GM19023 (cell line): Measurements from ENCODE around the gene PLD3.
"Not testable (repeated sequence)": the region's sequence is repeated elsewhere in the genome, so short reads cannot be mapped to it uniquely, and the experiment has no call there.

Experiments used
- ATAC-seq: cut with Tn5 transposase; IDR thresholded peaks from one replicate; pipeline ENCODE4 v1.9.1; 2021; ENCODE audit warnings: mild to moderate bottlenecking, moderate library complexity; ENCODE audit not compliant: unreplicated experiment

PLD3 gene

DNA sequence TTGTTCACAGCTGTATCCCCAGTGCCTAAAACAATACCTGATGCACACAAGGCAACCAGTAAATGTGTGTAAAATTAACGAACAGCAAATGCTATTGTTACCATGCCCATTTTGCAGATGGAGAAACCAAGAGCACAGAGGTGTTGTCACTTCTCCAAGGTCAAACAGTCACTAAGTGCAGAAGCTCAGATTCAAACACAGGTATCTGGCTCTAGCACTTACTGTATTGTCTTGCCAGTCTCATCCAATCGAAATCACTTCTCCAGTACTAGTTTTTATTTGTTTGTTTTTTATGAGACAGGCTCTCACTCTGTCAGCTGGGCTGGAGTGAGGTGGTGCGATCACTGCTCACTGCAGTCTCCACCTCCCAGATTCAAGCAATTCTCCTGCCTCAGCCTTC is 13.7 kb downstream of the PLD3 start:
- no peak for ATAC-seq

DNA sequence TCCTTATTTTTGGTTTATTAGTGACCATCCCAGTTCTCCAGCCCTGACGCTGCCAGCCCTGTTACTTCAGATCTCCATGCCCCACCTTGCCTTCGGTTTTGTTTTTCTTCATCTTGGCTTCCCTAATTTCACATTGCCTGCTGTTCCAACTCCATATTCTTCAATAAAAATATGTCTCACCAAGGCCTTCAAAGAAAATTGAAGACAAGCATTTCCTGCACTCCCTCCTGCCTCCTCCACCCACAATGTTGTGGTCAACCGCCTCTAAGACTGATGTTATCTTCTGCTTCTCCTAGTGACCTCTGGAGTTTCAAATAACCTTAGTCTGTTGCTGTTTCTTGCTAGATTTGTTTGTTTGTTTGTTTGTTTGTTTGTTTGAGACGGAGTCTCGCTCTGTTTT is 14.6 kb downstream of the PLD3 start:
- ATAC-seq: no peak

DNA sequence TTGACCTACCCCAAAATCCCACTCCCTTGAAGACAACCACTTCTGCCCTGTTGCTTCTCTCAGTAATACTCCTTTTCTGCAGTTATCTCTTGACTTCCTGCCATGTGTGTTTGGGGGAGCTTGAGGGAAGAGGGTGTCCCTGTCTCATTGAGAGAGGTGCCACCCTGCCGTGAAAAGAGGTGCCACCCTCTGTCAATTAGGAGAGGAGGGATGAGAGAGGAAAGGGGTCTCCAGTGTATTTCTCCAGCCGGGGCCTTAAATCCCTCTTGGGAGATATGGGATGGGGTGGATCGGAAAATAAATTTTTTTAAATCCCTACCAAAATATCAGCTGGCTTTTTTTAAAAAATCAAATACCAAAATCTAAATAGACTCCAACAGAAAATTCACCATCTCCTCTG is 16.5 kb downstream of the PLD3 start:
- ATAC-seq: no peak

DNA sequence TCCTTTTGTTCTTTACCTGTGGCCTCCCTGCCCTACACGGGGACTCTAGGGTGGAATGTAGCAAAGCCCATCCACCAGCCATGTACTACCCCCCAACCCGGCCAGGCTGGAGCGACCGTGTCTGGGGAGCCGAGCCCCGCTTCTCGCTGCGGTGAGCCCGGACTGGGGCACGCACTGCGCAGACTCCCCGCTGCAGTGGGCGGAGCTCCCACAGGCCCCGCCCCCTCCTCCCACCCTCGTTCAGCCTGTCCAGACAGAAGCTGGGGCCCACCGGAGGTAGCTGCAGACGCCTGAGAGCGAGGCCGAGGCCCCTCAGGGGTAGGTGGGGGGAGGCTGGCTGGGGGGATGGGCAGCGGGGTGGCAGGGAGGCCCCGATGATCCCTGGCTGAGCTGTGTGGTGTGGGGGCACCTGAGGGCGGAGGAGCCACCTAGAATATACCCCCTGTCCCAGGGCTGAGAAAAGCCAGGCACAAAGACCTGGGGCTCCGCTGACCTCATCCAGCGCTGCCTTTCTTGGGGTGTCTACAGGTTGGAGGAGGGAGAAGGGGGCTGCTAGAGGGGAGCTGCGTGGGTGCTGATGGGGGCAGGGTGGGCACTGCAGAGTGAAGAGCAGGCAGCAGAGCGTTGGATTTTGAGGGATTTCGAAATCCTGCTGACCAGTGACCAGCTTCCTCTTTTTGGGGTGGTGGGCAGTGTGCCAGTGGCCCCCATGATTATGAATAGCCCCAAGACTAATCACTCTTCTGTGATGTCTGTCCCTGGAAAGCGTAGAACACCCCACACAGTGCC is 17.3 kb downstream of the PLD3 start:
- ATAC-seq: no peak

DNA sequence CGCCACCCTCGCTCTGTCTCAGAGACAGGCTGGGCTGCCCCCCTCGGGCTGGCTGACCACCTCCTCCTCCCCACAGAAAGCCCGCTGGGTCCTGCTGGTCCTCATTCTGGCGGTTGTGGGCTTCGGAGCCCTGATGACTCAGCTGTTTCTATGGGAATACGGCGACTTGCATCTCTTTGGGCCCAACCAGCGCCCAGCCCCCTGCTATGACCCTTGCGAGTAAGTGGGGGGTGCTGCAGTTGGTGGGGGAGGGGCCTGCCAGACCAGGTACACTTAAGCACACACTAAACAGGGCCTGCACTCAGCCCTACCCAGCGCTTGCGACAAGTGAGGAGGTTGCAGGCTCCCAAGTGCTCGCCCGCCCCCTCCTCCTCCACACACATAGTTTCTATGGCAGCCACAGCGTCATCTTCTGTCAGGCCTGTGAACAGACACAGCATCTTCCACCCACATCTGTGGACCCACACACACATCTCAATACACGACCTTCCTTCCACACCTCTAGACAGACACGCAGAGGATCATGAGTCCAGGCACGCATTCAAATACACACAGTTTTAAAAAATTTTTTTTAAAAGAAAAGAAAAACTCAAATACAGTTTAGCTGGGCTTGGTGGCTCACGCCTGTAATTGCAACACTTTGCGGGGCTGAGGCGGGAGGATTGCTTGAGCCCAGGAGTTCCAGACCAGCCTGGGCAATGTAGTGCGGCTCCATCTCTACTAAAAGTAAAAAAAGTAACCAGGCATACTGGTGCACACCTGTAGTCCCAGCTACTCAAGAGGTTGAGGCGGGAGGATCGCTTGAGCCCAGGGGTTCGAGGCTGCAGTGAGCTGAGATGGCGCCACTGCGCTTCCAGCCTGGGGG is 18.4 kb downstream of the PLD3 start:
- ATAC-seq: no peak

DNA sequence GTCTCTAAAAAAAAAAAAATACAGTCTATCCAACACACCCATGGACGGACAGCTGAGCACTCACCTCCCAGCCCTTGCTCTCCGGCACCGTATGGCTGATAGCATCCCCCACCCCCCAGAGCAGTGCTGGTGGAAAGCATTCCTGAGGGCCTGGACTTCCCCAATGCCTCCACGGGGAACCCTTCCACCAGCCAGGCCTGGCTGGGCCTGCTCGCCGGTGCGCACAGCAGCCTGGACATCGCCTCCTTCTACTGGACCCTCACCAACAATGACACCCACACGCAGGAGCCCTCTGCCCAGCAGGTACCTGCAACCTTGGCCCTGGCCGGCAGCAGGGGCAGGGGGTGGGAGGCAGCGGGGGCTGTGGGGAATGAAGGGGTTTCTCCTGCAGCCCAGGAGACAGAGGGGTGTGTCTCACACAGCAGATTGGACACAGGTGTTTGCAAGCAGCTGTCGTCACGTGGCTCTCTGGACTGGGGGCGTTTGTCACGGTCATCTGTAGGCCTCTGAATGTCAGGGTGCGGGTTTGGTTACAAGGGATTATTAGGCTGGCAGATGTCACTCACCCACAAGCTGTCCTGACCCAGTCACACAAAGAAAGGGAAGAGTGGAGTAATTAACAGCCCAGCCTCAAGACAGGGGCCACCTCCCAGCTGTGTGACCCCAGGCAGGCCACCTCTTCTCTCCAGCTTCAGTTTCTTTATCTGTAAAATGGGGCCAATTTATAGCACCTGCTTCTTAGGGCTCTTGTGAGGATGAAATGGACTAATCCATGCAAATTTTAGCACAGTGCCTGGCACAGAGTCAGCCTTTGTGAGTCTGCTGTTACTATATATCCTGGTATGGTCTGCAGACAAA is 19.3 kb downstream of the PLD3 start:
- ATAC-seq: no peak

DNA sequence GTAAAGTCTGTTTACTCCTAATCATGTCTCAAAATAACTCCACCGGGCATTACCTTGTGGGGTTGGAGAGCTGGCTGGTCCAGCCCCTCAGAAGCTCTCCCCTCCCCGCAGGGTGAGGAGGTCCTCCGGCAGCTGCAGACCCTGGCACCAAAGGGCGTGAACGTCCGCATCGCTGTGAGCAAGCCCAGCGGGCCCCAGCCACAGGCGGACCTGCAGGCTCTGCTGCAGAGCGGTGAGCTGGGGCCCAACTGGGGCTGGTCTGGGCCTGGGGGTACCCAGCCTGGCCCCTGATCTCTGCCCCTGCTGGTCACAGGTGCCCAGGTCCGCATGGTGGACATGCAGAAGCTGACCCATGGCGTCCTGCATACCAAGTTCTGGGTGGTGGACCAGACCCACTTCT is 21.3 kb downstream of the PLD3 start:
- ATAC-seq: no peak

DNA sequence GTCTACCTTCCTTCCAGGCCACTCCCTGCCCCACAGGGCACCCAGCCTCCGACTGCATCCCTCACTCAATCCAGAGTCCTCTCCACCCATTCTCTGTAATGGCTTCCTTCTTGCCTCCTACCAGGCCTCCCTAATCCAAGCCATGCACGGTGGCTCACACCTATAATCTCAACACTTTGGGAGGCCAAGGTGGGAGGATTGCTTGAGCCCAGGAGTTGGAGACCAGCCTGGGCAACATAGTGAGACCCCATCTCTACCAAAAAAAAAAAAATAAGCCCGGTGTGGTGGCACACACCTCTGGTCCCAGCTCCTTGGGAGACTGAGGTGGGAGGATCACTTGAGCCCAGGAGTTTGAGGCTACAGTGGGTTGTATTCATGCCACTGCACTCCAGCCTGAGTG is 21.8 kb downstream of the PLD3 start:
- not testable (repeated sequence) for ATAC-seq

DNA sequence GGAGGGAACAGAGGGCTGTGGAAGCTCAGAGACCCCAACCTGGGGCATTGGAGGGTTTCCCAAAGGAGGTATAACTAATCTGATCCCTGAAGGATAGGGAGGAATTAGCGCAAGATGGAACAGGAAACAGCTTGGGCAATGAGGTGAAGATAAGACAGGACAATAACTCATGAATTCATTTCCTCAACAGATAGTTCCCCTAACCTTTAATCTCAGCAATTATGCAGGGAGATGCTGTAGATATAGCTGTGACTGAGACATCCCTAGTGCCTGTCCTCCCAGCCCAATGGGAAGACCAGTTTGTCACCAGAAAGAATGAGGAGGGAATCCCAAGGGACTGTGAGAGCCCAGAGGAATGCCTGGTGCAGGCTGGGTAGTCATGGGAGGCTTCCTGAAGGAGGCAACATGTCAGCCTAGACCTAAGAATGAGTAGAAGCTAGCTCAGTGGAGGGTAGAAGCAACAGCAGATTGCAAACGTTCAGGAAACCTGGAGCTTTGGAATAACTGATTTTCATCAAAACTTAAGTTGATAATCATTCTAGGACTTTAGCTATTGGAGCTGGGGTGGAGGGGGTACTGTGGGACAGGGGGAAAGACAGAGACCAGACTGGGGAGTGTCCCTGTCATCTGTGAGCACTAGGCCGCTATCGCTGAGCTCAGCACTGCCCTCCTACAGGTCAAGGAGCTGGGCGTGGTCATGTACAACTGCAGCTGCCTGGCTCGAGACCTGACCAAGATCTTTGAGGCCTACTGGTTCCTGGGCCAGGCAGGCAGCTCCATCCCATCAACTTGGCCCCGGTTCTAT is 22.7 kb downstream of the PLD3 start:
- no peak for ATAC-seq

DNA sequence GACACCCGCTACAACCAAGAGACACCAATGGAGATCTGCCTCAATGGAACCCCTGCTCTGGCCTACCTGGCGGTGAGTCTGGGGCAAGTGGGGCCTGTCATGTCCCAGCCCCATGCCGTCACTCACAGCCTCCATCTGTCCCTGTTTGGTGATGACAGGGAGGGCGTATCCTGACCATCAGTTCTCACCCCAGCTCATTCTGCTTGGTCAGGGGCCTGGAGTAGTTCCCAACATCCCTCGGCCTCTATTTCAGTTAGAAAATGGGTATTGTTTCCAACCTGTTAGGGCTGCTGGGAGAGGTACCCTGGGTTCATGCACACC is 23.3 kb downstream of the PLD3 start:
- ATAC-seq: no peak

DNA sequence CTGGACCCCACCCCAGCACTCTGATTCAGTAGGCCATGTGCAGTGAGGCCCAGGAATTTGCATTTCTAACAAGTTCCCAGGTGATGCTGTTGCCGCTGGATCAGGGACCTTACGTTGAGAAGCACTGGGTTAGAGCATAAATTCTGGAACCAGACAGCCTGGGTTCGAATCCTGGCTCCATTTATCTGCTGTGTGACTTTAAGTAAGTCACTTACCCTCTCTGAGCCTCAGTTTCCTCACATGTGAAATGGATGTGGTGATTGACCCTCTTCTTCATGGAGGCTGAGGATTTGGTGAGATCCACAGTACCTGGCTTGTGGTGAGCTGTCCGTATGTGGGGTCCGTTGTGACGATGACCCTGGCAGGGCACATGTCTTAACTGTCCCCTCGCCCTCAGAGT is 25.6 kb downstream of the PLD3 start:
- ATAC-seq: no peak

DNA sequence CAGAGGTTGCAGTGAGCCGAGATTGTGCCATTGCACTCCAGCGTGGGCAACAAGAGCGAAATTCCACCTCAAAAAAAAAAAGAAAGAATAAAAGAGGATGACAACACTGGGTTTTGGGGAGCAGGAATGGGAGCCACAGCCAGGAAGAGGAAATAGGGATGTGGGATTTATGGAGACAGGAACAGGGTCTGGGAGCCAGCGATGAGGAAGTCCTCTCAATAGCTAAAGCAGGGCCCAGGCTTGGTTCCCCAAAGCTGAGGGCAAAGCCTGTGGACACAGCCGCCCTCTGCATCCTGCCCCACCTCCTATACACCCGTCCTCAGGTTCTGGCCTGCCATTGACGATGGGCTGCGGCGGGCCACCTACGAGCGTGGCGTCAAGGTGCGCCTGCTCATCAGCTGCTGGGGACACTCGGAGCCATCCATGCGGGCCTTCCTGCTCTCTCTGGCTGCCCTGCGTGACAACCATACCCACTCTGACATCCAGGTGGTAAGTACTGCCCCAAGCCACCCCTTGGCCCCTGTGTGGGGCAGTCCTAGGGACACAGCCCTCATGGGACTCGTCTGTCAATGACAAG is 27.9 kb downstream of the PLD3 start:
- no peak for ATAC-seq

DNA sequence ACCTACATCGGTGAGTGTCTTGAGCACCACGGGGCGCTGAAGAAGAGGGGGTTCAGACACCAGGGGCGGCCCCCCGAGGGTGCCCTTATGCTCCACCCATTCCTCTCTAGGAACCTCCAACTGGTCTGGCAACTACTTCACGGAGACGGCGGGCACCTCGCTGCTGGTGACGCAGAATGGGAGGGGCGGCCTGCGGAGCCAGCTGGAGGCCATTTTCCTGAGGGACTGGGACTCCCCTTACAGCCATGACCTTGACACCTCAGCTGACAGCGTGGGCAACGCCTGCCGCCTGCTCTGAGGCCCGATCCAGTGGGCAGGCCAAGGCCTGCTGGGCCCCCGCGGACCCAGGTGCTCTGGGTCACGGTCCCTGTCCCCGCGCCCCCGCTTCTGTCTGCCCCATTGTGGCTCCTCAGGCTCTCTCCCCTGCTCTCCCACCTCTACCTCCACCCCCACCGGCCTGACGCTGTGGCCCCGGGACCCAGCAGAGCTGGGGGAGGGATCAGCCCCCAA is 29.4 kb downstream of the PLD3 start:
- ATAC-seq: no peak

DNA sequence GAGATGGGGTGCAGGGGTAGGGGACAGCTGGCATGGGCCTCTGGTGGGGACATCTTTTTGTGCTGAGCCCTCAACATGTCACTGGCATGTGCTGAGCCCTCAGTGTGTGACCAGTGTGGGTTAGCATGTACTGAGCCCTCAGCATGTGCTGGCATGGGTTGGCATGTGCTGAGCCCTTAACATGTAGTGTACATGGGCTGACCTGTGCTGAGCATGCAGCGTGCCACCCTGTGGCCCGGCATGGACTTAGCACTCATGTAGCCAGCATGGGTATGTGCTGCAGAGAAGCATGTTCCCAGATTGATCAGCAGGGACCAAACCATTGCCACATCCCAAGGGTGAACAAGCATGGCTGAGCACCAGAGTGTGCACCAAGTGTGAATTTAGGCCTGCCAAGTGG is 30.0 kb downstream of the PLD3 start:
- no peak for ATAC-seq

DNA sequence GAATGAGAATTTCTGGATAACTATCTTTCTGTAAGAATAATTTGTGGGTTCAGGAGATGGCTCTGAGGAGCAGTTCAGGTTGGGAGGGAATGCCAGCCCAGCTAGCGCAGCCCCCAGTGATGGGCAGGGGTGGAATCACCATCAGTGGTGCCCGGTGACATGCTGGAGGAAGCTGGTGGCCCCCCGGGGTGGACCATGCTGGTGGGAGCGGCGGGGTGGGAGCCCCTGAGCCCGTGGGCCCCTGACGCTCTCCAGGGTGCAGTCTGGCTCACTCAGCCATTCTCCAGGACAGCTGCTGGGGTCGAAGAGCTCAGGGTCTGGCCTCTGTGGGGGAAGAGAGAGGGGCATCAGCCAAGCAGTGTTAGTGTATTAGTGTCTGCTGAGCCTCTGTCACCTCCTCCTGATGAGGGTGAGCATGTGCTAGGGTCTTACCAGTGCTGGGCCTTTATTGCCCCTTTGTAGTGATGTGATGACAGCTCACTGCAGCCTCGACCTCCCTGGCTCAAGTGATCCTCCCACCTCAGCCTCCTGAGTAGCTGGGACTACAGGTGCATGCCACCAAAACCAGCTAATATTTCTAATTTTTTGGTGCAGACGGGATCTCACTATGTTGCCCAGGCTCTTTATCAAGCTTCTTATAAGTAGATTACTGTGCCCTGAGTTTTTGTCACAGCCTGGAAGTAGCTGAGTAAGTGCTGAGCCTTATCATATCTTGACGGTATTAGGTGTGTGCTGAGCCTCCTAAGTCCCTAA is 31.1 kb downstream of the PLD3 start:
- ATAC-seq: no peak

DNA sequence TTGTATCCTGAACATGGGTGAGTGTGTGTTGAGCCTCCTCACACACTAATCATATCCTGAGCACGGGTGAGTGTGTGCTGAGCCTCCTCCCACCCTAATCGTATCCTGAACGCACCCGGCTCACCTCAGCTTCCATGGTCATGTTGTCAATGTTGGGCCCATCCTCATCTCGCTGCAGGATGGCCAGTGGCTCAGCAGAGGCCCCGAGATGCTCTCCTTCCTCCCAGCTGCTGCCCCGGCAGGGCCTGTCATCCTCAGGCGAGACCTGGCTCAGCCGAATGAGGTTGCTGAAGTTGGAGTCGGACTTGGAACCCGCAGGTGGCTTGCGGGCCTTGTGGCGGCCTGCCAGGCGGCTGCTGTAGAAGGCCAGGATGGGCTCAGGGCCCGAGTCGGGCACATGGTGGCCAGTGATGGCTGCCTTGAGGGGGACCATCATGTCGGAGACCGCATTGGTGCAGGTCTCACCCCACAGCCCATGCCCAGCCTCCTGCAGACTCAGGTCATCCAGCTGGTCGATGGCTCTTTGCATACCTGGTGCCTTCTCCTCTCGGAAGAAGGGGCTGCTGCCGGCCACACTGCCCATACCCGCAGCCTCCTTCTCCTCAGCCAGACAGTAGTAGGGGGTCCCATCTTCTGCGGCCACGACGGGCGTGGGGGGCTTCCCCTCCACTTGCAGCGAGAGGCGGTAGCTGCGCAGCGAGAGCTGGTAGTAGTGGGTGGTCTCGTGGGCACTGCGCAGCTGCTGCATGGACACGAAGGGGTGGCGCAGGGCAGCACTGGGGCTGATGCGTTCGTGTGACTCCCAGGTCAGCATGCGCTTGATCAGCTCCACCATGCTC is 31.9 kb downstream of the PLD3 start:
- ATAC-seq: no peak

DNA sequence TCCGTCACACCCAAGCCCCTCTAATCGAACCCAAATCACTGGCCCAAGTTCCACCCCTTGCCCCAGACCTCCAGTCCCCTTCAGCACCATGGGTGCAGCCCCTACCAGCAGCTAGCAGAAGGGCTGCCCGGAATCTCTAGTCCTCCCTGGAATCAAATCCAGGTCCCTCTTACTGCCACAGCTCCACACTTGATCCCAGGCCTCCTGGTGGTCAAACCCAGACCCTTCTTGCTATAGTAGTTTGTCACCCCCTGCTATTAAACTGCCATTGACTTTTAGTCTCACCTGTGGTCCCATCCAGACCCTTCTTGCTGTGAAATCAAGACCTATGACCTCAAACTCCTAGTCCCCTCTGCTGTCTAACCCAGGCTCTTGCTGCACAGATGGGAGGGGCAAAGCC is 32.8 kb downstream of the PLD3 start:
- ATAC-seq: no peak

DNA sequence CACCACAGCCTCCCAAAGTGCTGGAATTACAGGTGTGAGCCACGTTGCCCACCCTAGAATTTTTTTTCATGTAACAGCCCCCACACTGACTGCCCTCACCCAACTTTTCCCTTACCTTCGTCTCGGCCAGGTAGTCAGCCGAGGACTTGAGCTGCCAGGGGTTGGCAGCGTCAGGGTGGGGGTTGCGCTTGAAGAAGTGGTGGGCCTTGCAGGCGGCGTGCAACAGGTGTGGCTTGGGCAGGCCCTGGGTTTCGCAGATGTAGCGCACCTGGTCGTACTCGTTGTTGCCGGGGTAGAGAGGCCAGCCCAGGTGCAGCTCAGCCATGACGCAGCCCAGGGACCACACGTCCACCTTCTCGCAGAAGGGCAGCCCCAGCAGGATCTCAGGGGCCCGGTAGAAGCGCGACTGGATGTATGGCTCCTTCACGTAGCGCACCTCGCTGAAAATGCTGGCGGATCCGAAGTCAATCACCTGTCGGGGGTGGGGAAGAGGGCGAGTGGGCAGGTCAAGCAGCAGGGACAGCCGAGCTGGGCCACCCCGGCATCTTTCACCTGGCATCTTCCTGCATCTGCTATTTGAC is 35.3 kb downstream of the PLD3 start:
- no peak for ATAC-seq
